ENCODE results near the gene SOS1.
"Not testable (repeated sequence)": the region's sequence is repeated elsewhere in the genome, so short reads cannot be mapped to it uniquely, and the experiment has no call there.

SOS1 gene

GRCh38 chr2:39138187-39138836, 17.5 kb upstream of the SOS1 start:
- not testable (repeated sequence) for DNase-seq

GRCh38 chr2:39136799-39137198, 15.9 kb upstream of the SOS1 start:
- no peak for DNase-seq

- DNase-seq: peak; percentile 14
These were observed 14.9 kb upstream of the SOS1 start for GRCh38 chr2:39135690-39136259.

GRCh38 chr2:39133215-39133851, 12.5 kb upstream of the SOS1 start:
- no peak for DNase-seq

GRCh38 chr2:39128919-39129391, 8.1 kb upstream of the SOS1 start:
- DNase-seq: peak; percentile 40

GRCh38 chr2:39127973-39128372, 7.1 kb upstream of the SOS1 start:
- peak; percentile 9 for DNase-seq

- no peak for DNase-seq
These were observed 3.9 kb upstream of the SOS1 start for GRCh38 chr2:39124746-39125057.

GRCh38 chr2:39124000-39124745, 3.3 kb upstream of the SOS1 start:
- peak; percentile 88 for DNase-seq

- DNase-seq: no peak
These were observed 2.7 kb upstream of the SOS1 start for GRCh38 chr2:39123436-39123999.

GRCh38 chr2:39121523-39122063, 742 bp upstream of the SOS1 start:
- no peak for DNase-seq

- DNase-seq: no peak
These were observed 405 bp downstream of the SOS1 start for GRCh38 chr2:39120521-39120770.

GRCh38 chr2:39119732-39120520, 925 bp downstream of the SOS1 start:
- DNase-seq: peak; percentile 37

- no peak for DNase-seq
These were observed 1.9 kb downstream of the SOS1 start for GRCh38 chr2:39118786-39119499.

GRCh38 chr2:39115556-39115955, 5.3 kb downstream of the SOS1 start:
- no peak for DNase-seq

- no peak for DNase-seq
These were observed 6.1 kb downstream of the SOS1 start for GRCh38 chr2:39114771-39115170.

- no peak for DNase-seq
These were observed 11.3 kb downstream of the SOS1 start for GRCh38 chr2:39109537-39109936.

- DNase-seq: no peak
These were observed 12.5 kb downstream of the SOS1 start for GRCh38 chr2:39108377-39108776.

- DNase-seq: no peak
These were observed 13.1 kb downstream of the SOS1 start for GRCh38 chr2:39107724-39108273.

GRCh38 chr2:39107156-39107555, 13.7 kb downstream of the SOS1 start:
- DNase-seq: no peak

- no peak for DNase-seq
These were observed 20.8 kb downstream of the SOS1 start for GRCh38 chr2:39099870-39100728.

Data from activated T-cell treated with anti-CD3 and anti-CD28 coated beads for 4 hours (primary cell).